NOMO-1 (cell line): ENCODE results near the gene KMO.

Source experiments
- DNase-seq, 2 experiments: peaks; one replicate each; lab custom pipeline; 2025; ENCODE audit not compliant: unreplicated experiment in 2 of 2; lab: John Stamatoyannopoulos, UW

The KMO gene

DNA sequence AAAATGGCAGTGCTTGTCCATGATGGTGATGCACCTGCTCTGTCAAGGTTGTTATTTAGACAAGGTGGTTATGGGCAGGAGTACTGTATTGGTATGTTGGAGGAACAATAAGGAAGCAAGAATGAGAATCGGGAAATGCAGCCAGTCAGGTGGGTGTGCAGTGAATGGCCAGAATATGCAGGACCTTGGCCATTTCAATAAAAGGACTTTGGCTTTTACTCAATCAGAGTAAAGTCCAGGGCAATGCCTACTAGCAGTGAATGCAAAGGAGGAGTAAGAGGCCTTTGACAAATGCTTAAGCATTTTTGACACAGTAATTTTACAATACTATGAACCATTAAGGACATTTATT lies 110.4 kb downstream of the KMO start:
- DNase-seq = no peak

DNA sequence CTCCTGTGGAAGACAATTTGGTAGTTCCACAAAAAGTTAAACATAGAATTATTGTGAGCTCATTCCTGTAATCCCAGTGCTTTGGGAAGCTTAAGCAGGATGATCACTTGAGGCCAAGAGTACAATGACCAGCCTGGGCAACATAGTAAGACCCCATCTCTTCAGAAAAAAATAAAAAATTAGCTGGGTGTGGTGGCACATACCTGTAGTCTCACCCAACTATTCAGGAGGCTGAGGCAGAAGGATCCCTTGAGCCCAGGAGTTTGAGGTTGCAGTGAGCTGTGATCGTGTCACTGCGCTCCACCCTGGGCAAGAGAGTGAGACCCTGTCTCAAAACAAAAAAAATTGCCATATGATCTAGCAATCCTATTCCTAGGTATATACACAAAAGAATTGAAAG lies 112.1 kb downstream of the KMO start:
- no peak for DNase-seq

DNA sequence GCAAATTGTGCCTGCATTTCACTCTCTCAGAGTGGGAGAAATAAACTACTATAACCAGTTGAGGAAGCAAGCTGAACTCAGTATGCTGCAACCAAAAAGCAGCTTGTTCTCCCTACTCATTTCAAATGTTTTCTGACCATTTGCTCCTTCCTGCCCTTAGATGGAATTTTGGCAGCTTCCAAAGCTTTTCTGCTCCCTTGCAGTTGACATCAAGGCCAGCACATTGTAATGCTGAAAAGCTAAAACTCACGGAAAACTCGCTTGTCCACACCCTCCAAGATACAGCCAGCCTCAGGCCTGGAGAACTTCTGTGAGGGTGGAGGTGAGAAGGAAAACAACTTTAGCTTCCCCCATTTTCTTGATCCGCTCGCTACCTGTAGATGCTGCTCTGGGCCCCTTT lies 113.0 kb downstream of the KMO start:
- DNase-seq = no peak
